KOPT-K1 (cell line): ENCODE measurements around the gene SORL1-AS1.
"Not testable (repeated sequence)": the region's sequence is repeated elsewhere in the genome, so short reads cannot be mapped to it uniquely, and the experiment has no call there.

Source experiments
- H3K27ac ChIP-seq: fragments of 200-600 bp; sonication (generic); 2 replicates; pipeline ENCODE4 v1.5.1; 2016; ENCODE audit warnings: antibody characterized with exemption, mild to moderate bottlenecking, low read depth, low read length; ENCODE audit not compliant: poor library complexity, severe bottlenecking
- H3K36me3 ChIP-seq: fragments of 200-600 bp; sonication (generic); 2 replicates; pipeline ENCODE4 v1.5.1; 2017; ENCODE audit warnings: antibody characterized with exemption, mild to moderate bottlenecking, low read length, moderate library complexity; ENCODE audit not compliant: insufficient read depth
- H3K9me3 ChIP-seq: fragments of 200-600 bp; sonication (generic); 2 replicates; pipeline ENCODE4 v1.5.1; 2017; ENCODE audit warnings: antibody characterized with exemption, low read length, mild to moderate bottlenecking; ENCODE audit not compliant: insufficient read depth, poor library complexity, severe bottlenecking

The SORL1-AS1 gene

GRCh38 chr11:121481484-121482230 is 28.9 kb upstream of the SORL1-AS1 start:
- peak overlapping the region; percentile 96 for H3K27ac ChIP-seq
- peaks cover 16% of the 10 kb centered on the region; the same call in 1 of the 2 replicates for H3K36me3 ChIP-seq
- not testable (repeated sequence) for H3K9me3 ChIP-seq

- Histone ChIP-seq H3K27ac (no peak overlapping the region), H3K9me3 (no peaks in the 10 kb centered on the region), H3K36me3 (peaks cover 16% of the 10 kb centered on the region; the same call in 1 of the 2 replicates)
Observed at GRCh38 chr11:121479698-121480238, 27.0 kb upstream of the SORL1-AS1 start.

- H3K27ac ChIP-seq, result no peak overlapping the region
- H3K36me3 ChIP-seq, result peaks cover 16% of the 10 kb centered on the region; the same call in 1 of the 2 replicates
- H3K9me3 ChIP-seq, result no peaks in the 10 kb centered on the region
Observed at GRCh38 chr11:121478895-121479697, 26.3 kb upstream of the SORL1-AS1 start.

GRCh38 chr11:121478226-121478894 is 25.6 kb upstream of the SORL1-AS1 start:
- peaks cover 16% of the 10 kb centered on the region; the same call in 1 of the 2 replicates for H3K36me3 ChIP-seq
- H3K9me3 ChIP-seq, result no peaks in the 10 kb centered on the region
- no peak overlapping the region for H3K27ac ChIP-seq

GRCh38 chr11:121476379-121477032 is 23.7 kb upstream of the SORL1-AS1 start:
- H3K27ac ChIP-seq, result no peak overlapping the region
- H3K36me3 ChIP-seq, result peaks cover 20% of the 10 kb centered on the region; the same call in 1 of the 2 replicates
- no peaks in the 10 kb centered on the region for H3K9me3 ChIP-seq

GRCh38 chr11:121474680-121475079 is 21.9 kb upstream of the SORL1-AS1 start:
- H3K27ac ChIP-seq, result no peak overlapping the region
- H3K36me3 ChIP-seq, result peaks cover 33% of the 10 kb centered on the region; the same call in 1 of the 2 replicates
- no peaks in the 10 kb centered on the region for H3K9me3 ChIP-seq

- Histone ChIP-seq H3K9me3 (no peaks in the 10 kb centered on the region), H3K36me3 (peaks cover 19% of the 10 kb centered on the region; the same call in 1 of the 2 replicates)
Observed at GRCh38 chr11:121473064-121473777, 20.5 kb upstream of the SORL1-AS1 start.

GRCh38 chr11:121472312-121472711 is 19.5 kb upstream of the SORL1-AS1 start:
- H3K27ac ChIP-seq, result no peak overlapping the region
- no peaks in the 10 kb centered on the region for H3K9me3 ChIP-seq
- H3K36me3 ChIP-seq, result peaks cover 17% of the 10 kb centered on the region; the same call in 1 of the 2 replicates

More at GRCh38 chr11:121473064-121473777, 20.5 kb upstream of the SORL1-AS1 start:
- no peak overlapping the region for H3K27ac ChIP-seq

GRCh38 chr11:121471167-121471566 is 18.4 kb upstream of the SORL1-AS1 start:
- Histone ChIP-seq H3K9me3 (no peaks in the 10 kb centered on the region), H3K36me3 (peaks cover 17% of the 10 kb centered on the region; the same call in 1 of the 2 replicates), H3K27ac (no peak overlapping the region)

- peaks cover 17% of the 10 kb centered on the region; the same call in 1 of the 2 replicates for H3K36me3 ChIP-seq
- H3K27ac ChIP-seq, result no peak overlapping the region
- no peaks in the 10 kb centered on the region for H3K9me3 ChIP-seq
Observed at GRCh38 chr11:121469910-121470309, 17.1 kb upstream of the SORL1-AS1 start.

- peak overlapping the region; percentile 15 for H3K27ac ChIP-seq
- no peaks in the 10 kb centered on the region for H3K9me3 ChIP-seq
- peaks cover 17% of the 10 kb centered on the region; the same call in 1 of the 2 replicates for H3K36me3 ChIP-seq
Observed at GRCh38 chr11:121467965-121468364, 15.2 kb upstream of the SORL1-AS1 start.

GRCh38 chr11:121467471-121467870 is 14.7 kb upstream of the SORL1-AS1 start:
- Histone ChIP-seq H3K36me3 (peaks cover 17% of the 10 kb centered on the region; the same call in 1 of the 2 replicates), H3K9me3 (no peaks in the 10 kb centered on the region), H3K27ac (no peak overlapping the region)

GRCh38 chr11:121466063-121466794 is 13.5 kb upstream of the SORL1-AS1 start:
- H3K9me3 ChIP-seq, result no peaks in the 10 kb centered on the region
- peak overlapping the region; percentile 10 for H3K27ac ChIP-seq
- peaks cover 10% of the 10 kb centered on the region; the same call in 1 of the 2 replicates for H3K36me3 ChIP-seq
